A549 (cell line): ENCODE measurements around the gene GPBP1L1.

Source experiments
- PBX3 ChIP-seq: IDR thresholded peaks from 2 replicates; pipeline ENCODE4 v1.6.1; 2012
- POLR2A ChIP-seq: IDR thresholded peaks from 2 replicates; pipeline ENCODE4 v1.6.1; 2012; ENCODE audit warnings: mild to moderate bottlenecking, low read length

GRCh38 chr1:45677751-45678245 is 8.5 kb downstream of the GPBP1L1 start:
- TF ChIP-seq PBX3 (no peak), POLR2A (no peak)
